Embryonic facial prominence (tissue), 1 donor: Measurements from ENCODE around the gene FOXC1.

Experiments
- DNase-seq: peaks from one replicate; pipeline ENCODE4 v3.0.0-alpha.2; 2016; ENCODE audit errors: extremely low spot score

The FOXC1 gene

GRCh38 chr6:1643830-1644445, 34.2 kb downstream of the FOXC1 start:
- no peak for DNase-seq

DNA sequence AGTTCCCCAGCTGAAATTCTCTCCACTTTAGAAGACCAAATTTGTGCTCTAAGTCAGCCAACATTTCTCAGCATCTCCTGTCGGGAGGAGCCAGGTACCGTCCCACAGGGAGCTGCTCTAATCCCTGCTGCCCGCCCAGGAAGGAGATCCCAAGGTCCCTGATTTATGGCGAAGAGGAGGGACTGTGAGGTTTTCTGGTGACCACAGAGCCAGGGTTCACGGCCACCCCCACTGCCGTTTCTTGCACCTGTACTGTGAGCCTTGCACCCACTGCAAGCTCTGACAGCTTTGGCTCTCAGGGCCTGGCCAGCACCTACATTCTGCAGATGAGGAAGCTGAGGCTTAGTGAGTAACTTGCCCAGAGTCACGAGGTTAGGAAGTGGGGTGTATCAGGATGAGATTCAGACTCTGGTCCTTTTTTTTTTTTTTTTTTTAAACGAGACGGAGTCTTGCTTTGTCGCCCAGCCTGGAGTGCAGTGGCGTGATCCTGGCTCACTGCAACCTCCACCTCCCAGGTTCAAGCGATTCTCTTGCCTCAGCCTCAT, 34.9 kb downstream of the FOXC1 start:
- no peak for DNase-seq

DNA sequence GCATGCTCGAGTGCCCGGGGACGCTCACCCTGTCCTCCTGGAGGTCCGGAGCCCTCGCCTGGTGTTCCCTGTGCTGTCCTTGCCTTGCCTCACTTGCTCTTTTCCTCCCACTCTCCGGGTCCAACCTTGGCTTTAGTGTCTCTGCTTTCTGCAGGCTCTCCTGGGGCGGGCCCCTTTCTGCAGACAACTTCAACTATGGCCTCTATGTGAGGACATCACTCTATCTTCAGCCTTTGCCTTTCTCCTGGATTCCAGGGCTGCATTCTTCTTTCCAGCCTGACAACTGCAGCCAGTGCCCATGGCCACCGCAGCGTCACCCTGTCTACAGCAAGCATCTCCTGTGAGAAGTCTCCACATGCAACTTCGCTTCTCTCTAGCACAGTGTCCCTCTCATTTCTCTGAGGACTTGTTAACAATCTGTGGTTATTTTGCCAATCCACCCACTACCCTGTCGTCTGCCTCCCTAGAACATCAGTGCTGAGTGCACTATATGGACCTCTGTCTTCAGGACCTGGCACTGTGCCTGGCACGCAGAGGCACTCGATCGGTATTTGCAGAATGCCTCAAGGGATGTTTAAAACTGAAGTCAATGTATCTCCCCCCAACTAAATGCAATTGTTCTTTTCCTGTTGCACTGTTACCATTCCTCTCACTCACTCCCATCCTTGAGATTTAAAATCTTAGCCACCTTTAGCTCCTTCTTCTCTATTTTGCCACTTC, 35.9 kb downstream of the FOXC1 start:
- DNase-seq: no peak

DNA sequence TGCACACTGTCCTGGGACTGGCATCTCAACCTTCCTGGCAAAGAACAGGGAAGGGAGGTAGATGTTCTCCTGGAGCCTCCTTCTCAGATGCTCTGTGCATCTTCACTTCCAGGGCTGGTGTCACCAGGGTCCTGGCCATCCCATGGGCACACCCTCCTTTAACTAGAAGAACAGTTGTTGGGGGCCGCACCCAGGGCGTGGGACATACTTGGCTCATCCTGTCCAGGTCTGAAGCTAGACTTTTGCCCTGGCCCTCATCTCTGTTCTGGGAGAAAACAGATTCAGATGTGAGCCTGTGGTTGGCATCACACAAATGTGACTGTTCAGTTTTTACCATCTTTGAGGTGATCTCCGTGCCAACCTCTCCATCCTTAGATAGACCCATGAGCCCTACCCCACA, 41.6 kb downstream of the FOXC1 start:
- DNase-seq: no peak

GRCh38 chr6:1652842-1653241, 43.1 kb downstream of the FOXC1 start:
- DNase-seq: no peak

- DNase-seq: no peak
Observed at GRCh38 chr6:1654054-1654453, 44.3 kb downstream of the FOXC1 start.

GRCh38 chr6:1657116-1657770, 47.5 kb downstream of the FOXC1 start:
- no peak for DNase-seq

DNA sequence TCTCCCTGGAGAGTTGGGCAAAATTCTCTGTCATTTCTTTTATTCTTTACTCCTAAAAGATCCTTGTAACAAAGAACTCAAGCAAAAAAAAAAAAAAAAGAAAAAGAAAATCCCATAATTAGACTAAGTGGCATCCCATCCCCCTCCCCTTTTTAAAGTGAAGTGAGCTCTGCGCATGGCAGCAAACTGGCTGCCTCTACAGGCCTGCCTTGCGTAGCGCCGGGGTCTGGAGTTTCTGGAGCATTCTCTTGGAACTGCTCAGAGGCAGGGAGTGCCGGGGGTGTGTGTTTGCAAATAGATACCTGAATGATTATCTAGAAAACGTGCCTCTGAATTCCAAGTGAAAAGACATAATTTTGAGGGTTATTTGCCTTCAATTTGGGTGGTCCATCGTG, 48.1 kb downstream of the FOXC1 start:
- no peak for DNase-seq

GRCh38 chr6:1658212-1659005, 48.7 kb downstream of the FOXC1 start:
- DNase-seq: no peak

DNA sequence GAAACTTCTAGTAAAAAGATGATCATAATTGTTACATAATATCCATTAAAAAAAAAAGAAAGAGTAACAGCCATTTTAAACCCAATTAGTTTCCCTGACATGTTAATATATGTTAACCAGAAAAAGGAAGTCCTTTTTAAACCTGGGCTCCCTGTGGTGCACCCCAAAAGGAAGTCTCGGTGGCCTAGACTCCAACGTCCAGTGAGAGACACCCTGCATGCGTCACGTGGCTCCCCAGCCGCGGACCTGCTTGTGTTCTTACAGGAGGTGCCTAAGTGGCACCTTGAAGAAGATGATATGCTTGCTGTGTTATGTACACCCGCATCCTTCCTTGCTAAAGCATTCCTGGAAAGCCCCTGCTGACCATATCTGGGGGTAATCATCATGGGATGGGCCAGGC, 50.1 kb downstream of the FOXC1 start:
- DNase-seq: no peak

DNA sequence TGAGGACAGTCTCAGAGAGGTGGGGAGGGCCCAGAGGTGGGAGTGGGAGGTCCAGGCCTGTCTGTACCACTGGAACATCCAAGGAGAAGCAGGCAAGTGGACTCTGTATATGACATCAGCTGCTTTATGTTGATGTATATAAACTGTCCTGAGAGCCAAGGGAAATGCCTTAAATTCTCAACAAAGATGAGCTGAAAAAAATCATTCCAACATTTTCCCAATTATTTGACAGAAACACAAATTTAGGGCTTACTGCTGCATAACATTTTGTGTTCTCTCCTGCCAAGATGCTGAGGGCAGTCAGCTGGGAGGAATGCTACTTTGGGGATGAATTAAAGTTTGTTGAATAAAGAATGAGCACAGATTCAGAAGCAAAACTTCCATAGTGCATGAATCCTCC, 52.8 kb downstream of the FOXC1 start:
- DNase-seq: no peak
